BLaER1 (cell line): ENCODE results near the gene LAPTM5.

ENCODE experiments used
- H3K27ac ChIP-seq: shearing (Covaris generic); formaldehyde crosslinking; 2 replicates; pipeline ENCODE4 v1.8.1; 2022
- H3K27me3 ChIP-seq: shearing (Covaris generic); formaldehyde crosslinking; 2 replicates; pipeline ENCODE4 v1.8.1; 2022
- H3K36me3 ChIP-seq: shearing (Covaris generic); formaldehyde crosslinking; 2 replicates; pipeline ENCODE4 v1.8.1; 2022
- H3K4me1 ChIP-seq: shearing (Covaris generic); formaldehyde crosslinking; 2 replicates; pipeline ENCODE4 v1.8.1; 2022
- H3K4me2 ChIP-seq: shearing (Covaris generic); formaldehyde crosslinking; 2 replicates; pipeline ENCODE4 v1.8.1; 2022
- H3K4me3 ChIP-seq: shearing (Covaris generic); formaldehyde crosslinking; 2 replicates; pipeline ENCODE4 v1.8.1; 2022
- H3K9ac ChIP-seq: shearing (Covaris generic); formaldehyde crosslinking; 2 replicates; pipeline ENCODE4 v1.8.1; 2022
- H3K9me3 ChIP-seq: shearing (Covaris generic); formaldehyde crosslinking; 2 replicates; pipeline ENCODE4 v1.8.1; 2022
- H4K20me1 ChIP-seq: shearing (Covaris generic); formaldehyde crosslinking; 2 replicates; pipeline ENCODE4 v1.8.1; 2022
- Cebpa-rat ChIP-seq: shearing (Covaris generic); IDR thresholded peaks from 2 replicates; pipeline ENCODE4 v1.8.1; 2022

Gene LAPTM5

DNA sequence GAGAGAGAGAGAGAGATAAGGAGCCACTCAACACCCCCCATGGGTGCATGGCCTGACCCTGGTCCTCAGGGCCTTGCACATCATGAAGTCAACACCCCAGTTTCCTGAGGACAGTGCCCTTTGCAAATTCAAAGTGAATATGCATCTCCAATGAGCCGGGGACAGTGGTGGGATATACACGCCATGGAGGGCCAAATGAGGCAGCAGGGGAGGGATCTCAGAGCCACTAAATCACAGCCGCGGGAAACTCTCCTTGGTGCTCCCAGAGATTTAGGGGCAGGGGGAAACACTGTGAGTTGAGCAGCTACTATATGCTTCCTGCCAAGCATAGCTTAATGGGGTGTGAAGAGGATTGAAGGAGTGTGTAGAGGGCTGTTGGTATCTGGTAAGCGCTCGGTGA, 69.7 kb downstream of the LAPTM5 start:
- Histone ChIP-seq H3K27ac (no peak overlapping the region), H3K4me1 (peaks cover 39% of the 10 kb centered on the region), H3K36me3 (no peaks in the 10 kb centered on the region), H3K4me3 (no peak overlapping the region), H3K4me2 (no peak overlapping the region), H3K27me3 (peaks cover 34% of the 10 kb centered on the region), H3K9ac (no peak overlapping the region), H3K9me3 (no peaks in the 10 kb centered on the region), H4K20me1 (no peaks in the 10 kb centered on the region)
- no peak for TF ChIP-seq Cebpa-rat

- H3K27me3 ChIP-seq: peaks cover 34% of the 10 kb centered on the region
- H3K9me3 ChIP-seq: no peaks in the 10 kb centered on the region; the same call in 1 of the 2 replicates
- H3K4me1 ChIP-seq: peaks cover 30% of the 10 kb centered on the region
- H4K20me1 ChIP-seq: no peaks in the 10 kb centered on the region
- H3K27ac ChIP-seq: no peak overlapping the region
- H3K9ac ChIP-seq: no peak overlapping the region
- H3K4me3 ChIP-seq: no peak overlapping the region
- no peaks in the 10 kb centered on the region for H3K36me3 ChIP-seq
- no peak overlapping the region for H3K4me2 ChIP-seq
- TF ChIP-seq Cebpa-rat: no peak
These were observed 71.2 kb downstream of the LAPTM5 start for GRCh38 chr1:30686236-30686935.

- no peak overlapping the region for H3K4me3 ChIP-seq
- TF ChIP-seq Cebpa-rat: no peak
- H3K9ac ChIP-seq: no peak overlapping the region
- H3K9me3 ChIP-seq: peaks cover 5% of the 10 kb centered on the region
- H3K4me2 ChIP-seq: no peak overlapping the region
- no peaks in the 10 kb centered on the region for H4K20me1 ChIP-seq
- no peaks in the 10 kb centered on the region for H3K36me3 ChIP-seq
- H3K27ac ChIP-seq: no peak overlapping the region
- H3K4me1 ChIP-seq: peaks cover 27% of the 10 kb centered on the region
- peaks cover 34% of the 10 kb centered on the region for H3K27me3 ChIP-seq
These were observed 71.8 kb downstream of the LAPTM5 start for GRCh38 chr1:30685796-30686165.

GRCh38 chr1:30684881-30685795, 72.4 kb downstream of the LAPTM5 start:
- Histone ChIP-seq H4K20me1 (no peaks in the 10 kb centered on the region), H3K9ac (no peak overlapping the region), H3K9me3 (peaks cover 11% of the 10 kb centered on the region), H3K4me1 (peaks cover 21% of the 10 kb centered on the region), H3K4me2 (no peak overlapping the region), H3K27ac (no peak overlapping the region), H3K27me3 (peaks cover 34% of the 10 kb centered on the region), H3K36me3 (no peaks in the 10 kb centered on the region), H3K4me3 (no peak overlapping the region)
- no peak for TF ChIP-seq Cebpa-rat

- no peak for TF ChIP-seq Cebpa-rat
These were observed 73.3 kb downstream of the LAPTM5 start for GRCh38 chr1:30684259-30684658.

DNA sequence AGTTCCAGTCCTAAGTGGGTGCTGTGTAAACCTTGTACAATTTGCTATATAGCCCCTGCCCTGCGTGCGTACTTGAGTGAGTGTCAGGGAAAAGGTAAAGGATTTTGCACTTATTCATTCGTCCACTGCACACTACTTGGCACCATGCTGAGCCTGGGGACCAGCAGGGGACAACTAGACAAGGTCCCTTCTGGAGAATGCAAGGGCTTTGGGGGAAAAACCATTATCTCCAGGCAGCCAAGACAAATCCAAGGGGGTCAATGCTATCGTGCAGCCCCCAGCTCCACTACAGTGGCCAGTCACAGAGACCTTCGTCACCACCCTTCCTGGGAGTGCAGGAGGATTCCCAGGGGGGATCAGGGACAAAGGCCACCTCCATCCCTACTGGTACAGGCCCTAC, 73.9 kb downstream of the LAPTM5 start:
- Histone ChIP-seq H4K20me1 (no peaks in the 10 kb centered on the region), H3K9ac (no peak overlapping the region), H3K4me3 (no peak overlapping the region), H3K9me3 (peaks cover 26% of the 10 kb centered on the region), H3K36me3 (no peaks in the 10 kb centered on the region), H3K27ac (no peak overlapping the region), H3K4me1 (peaks cover 7% of the 10 kb centered on the region; the same call in 1 of the 2 replicates), H3K4me2 (no peak overlapping the region), H3K27me3 (peaks cover 34% of the 10 kb centered on the region)
- no peak for TF ChIP-seq Cebpa-rat

More at GRCh38 chr1:30684259-30684658, 73.3 kb downstream of the LAPTM5 start:
- Histone ChIP-seq H3K4me1 (peaks cover 12% of the 10 kb centered on the region), H3K9me3 (peaks cover 20% of the 10 kb centered on the region), H3K36me3 (no peaks in the 10 kb centered on the region), H3K9ac (no peak overlapping the region), H3K27me3 (peaks cover 34% of the 10 kb centered on the region), H4K20me1 (no peaks in the 10 kb centered on the region), H3K27ac (no peak overlapping the region), H3K4me2 (no peak overlapping the region), H3K4me3 (no peak overlapping the region)
